NCI-H2107 (cell line): Measurements from ENCODE around the gene SIGLEC10.

ENCODE experiments used
- DNase-seq: peaks from one replicate; lab custom pipeline; 2025; lab: John Stamatoyannopoulos, UW

SIGLEC10 gene

GRCh38 chr19:51365965-51366388 lies 51.5 kb downstream of the SIGLEC10 start, which contains the start of gene ETFB:
ETFB (minus strand) TSS chr19:51366388; CDS start chr19:51366326, 62 bp downstream.
- DNase-seq: no peak

- no peak for DNase-seq
Measured at GRCh38 chr19:51365211-51365964, 52.1 kb downstream of the SIGLEC10 start.

GRCh38 chr19:51364200-51365106 lies 53.0 kb downstream of the SIGLEC10 start:
- DNase-seq: no peak

GRCh38 chr19:51361239-51361638 lies 56.2 kb downstream of the SIGLEC10 start:
- DNase-seq: no peak
